Ishikawa (cell line): ENCODE measurements around the gene PGAP2.
A peak's percentile ranks its signal among the peaks of the same experiment; 100 is the strongest.

ENCODE experiments used
- CEBPB ChIP-seq: IDR thresholded peaks from 2 replicates; pipeline ENCODE4 v1.6.1; 2012
- CREB1 ChIP-seq: IDR thresholded peaks from 2 replicates; pipeline ENCODE4 v1.6.1; 2012; ENCODE audit warnings: low read depth
- EGR1 ChIP-seq: IDR thresholded peaks from 2 replicates; pipeline ENCODE4 v1.6.1; 2012
- EP300 ChIP-seq: IDR thresholded peaks from 2 replicates; pipeline ENCODE4 v1.6.1; 2012; ENCODE audit warnings: borderline replicate concordance
- FOXM1 ChIP-seq: IDR thresholded peaks from 2 replicates; pipeline ENCODE4 v1.6.1; 2012; ENCODE audit warnings: low read depth, borderline replicate concordance
- NFIC ChIP-seq: IDR thresholded peaks from 2 replicates; pipeline ENCODE4 v1.6.1; 2012
- RAD21 ChIP-seq: IDR thresholded peaks from 2 replicates; pipeline ENCODE4 v1.6.1; 2012; ENCODE audit warnings: low read depth
- TAF1 ChIP-seq: IDR thresholded peaks from 2 replicates; pipeline ENCODE4 v1.6.1; 2012; ENCODE audit warnings: low read depth, mild to moderate bottlenecking
- TCF12 ChIP-seq: IDR thresholded peaks from 2 replicates; pipeline ENCODE4 v1.6.1; 2012; ENCODE audit warnings: low read depth
- TEAD4 ChIP-seq: IDR thresholded peaks from 2 replicates; pipeline ENCODE4 v1.6.1; 2012
- YY1 ChIP-seq: IDR thresholded peaks from 2 replicates; pipeline ENCODE4 v1.6.1; 2012; ENCODE audit warnings: low read depth
- ZBTB7A ChIP-seq: IDR thresholded peaks from 2 replicates; pipeline ENCODE4 v1.6.1; 2012; ENCODE audit warnings: low read depth
- TF ChIP-seq, protein P1 (sequence below): IDR thresholded peaks from 2 replicates; pipeline ENCODE4 v1.6.1; 2012; ENCODE audit warnings: low read depth, mild to moderate bottlenecking
- TF ChIP-seq, protein P2 (sequence below): IDR thresholded peaks from 2 replicates; pipeline ENCODE4 v1.6.1; 2012
- TF ChIP-seq, protein P3 (sequence below): IDR thresholded peaks from 2 replicates; pipeline ENCODE4 v1.6.1; 2012

PGAP2 gene

DNA sequence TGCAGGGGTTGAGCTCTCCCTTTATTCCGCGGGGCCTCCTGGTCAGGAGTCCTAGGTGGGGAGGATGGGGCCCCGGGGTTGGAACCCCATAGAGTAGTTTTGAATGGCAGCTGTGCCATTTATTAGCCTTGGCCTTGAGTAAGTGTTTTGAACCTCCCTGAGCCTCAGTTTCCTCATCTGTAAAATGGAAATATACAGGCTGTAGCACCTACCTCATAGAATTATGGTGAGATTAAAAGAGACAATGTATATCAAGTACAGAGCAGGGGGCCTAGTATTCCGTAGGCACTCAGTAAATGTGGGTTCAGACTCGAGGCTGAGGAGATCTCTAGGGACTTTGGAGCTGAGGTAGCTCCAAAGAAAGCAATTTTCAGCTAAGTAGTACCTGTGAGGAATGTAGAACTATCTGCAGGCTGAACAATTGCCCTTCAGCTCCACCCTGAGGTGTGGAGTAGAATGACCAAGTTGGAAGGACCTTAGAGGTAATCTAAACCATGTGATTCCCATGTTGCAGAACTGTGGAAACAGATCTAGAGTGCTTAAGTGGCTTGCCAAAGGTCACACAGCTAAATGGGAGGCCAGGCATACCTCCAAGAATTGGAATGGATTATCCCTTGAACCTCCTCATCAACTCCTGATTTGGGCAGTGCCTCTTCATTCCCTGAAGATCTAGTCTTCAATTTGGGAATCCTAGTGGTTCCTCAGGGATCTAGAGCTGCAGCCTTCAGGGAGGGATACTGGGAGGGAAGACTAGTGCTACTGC is 682 bp downstream of the PGAP2 start:
- peak; percentile 71 for TF ChIP-seq RAD21
- TF ChIP-seq, protein P1, sequence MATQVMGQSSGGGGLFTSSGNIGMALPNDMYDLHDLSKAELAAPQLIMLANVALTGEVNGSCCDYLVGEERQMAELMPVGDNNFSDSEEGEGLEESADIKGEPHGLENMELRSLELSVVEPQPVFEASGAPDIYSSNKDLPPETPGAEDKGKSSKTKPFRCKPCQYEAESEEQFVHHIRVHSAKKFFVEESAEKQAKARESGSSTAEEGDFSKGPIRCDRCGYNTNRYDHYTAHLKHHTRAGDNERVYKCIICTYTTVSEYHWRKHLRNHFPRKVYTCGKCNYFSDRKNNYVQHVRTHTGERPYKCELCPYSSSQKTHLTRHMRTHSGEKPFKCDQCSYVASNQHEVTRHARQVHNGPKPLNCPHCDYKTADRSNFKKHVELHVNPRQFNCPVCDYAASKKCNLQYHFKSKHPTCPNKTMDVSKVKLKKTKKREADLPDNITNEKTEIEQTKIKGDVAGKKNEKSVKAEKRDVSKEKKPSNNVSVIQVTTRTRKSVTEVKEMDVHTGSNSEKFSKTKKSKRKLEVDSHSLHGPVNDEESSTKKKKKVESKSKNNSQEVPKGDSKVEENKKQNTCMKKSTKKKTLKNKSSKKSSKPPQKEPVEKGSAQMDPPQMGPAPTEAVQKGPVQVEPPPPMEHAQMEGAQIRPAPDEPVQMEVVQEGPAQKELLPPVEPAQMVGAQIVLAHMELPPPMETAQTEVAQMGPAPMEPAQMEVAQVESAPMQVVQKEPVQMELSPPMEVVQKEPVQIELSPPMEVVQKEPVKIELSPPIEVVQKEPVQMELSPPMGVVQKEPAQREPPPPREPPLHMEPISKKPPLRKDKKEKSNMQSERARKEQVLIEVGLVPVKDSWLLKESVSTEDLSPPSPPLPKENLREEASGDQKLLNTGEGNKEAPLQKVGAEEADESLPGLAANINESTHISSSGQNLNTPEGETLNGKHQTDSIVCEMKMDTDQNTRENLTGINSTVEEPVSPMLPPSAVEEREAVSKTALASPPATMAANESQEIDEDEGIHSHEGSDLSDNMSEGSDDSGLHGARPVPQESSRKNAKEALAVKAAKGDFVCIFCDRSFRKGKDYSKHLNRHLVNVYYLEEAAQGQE, result no peak
- TF ChIP-seq EP300, result no peak
- TF ChIP-seq CEBPB, result no peak
- no peak for TF ChIP-seq ZBTB7A
- TF ChIP-seq EGR1, result no peak
- TF ChIP-seq, protein P2, sequence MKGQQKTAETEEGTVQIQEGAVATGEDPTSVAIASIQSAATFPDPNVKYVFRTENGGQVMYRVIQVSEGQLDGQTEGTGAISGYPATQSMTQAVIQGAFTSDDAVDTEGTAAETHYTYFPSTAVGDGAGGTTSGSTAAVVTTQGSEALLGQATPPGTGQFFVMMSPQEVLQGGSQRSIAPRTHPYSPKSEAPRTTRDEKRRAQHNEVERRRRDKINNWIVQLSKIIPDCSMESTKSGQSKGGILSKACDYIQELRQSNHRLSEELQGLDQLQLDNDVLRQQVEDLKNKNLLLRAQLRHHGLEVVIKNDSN, result 0 out of 2 replicates have a peak, but pooled peaks have one; percentile 21
- TF ChIP-seq, protein P3, sequence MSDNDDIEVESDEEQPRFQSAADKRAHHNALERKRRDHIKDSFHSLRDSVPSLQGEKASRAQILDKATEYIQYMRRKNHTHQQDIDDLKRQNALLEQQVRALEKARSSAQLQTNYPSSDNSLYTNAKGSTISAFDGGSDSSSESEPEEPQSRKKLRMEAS, result no peak
- TF ChIP-seq TEAD4, result no peak
- TF ChIP-seq TAF1, result no peak

DNA sequence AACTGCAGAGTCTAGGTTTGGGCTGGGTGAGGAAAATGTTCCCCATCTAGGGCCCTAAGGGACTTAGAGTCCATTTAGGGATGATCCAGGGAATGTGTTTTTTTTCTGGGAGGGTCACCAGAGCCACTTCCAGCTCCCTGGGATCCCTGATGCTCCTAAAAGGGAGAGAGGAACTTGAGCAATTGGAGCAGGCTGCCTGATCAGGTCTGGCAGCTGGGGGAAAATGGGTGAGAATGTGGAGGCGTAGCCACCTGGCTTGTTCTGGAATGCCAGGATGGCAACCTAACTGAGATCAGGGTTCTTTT is 1.2 kb downstream of the PGAP2 start:
- no peak for TF ChIP-seq YY1
- no peak for TF ChIP-seq CEBPB
- TF ChIP-seq RAD21, result no peak
- TF ChIP-seq, protein P1, result no peak

DNA sequence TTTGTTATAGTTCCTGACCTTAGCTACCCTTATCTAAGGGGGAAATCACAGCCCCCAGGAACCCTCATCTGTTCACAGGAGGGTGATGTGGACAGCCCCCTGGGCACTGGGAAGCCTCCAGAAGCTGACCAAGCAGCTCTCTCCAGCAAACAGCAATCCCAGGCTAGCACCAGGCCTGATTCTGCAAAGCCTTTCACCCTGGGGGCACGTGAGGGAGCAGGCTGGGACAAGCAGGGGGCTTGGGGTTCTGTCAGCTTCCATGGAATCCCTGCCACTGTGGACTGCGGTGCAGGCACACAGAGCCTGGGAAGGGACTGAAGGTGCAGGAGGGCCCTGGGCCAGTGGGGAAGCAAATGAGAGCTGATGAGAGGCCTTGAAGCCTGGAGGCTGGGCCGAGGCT is 2.1 kb downstream of the PGAP2 start:
- no peak for TF ChIP-seq TCF12
- TF ChIP-seq FOXM1, result no peak
- no peak for TF ChIP-seq CREB1
- TF ChIP-seq, protein P2, result no peak
- TF ChIP-seq TAF1, result no peak
- TF ChIP-seq CEBPB, result no peak
- TF ChIP-seq, protein P3, result no peak
- TF ChIP-seq ZBTB7A, result no peak
- no peak for TF ChIP-seq RAD21
- no peak for TF ChIP-seq TEAD4
- no peak for TF ChIP-seq NFIC
- TF ChIP-seq, protein P1, result no peak
- TF ChIP-seq EGR1, result no peak

DNA sequence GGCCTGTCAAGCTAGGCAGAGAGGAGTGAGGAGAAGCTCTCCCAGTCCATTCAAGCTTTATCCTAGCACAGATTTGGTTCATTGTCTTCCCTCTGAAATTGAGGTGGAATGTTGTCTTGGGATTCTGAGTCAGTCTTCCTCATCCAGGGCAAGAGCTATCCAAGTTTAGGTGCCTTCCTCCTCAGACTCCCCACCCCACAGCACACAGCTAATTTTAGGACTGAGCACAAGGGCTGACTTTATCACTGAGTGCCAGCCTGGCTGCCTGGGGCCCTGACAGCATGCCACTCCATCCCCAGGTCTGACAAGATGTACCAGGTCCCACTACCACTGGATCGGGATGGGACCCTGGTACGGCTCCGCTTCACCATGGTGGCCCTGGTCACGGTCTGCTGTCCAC is 2.6 kb downstream of the PGAP2 start:
- TF ChIP-seq NFIC (no peak), ZBTB7A (no peak), TAF1 (no peak), TEAD4 (no peak)
- TF ChIP-seq, protein P1, result no peak
- TF ChIP-seq, protein P2, result no peak
- TF ChIP-seq, protein P3, result no peak
